WTC11 (cell line): Measurements from ENCODE around the gene TP63. TPM values are rescaled to one million over a fixed set of nuclear protein-coding genes. Genes with fewer than 3 reads are reported as not detected.

Experiments
- ATAC-seq: fragments of 200-7000 bp; cut with Tn5 transposase; 2 replicates; pipeline ENCODE4 v1.10.0; 2021; ENCODE audit warnings: mild to moderate bottlenecking, moderate library complexity
- CTCF ChIA-PET: fragments of 300-600 bp; sonication (Branson Sonifier 250); formaldehyde crosslinking; loops from one replicate; lab custom pipeline; 2021; ENCODE audit warnings: antibody characterized with exemption; lab: Charles Lee
- POLR2A ChIA-PET: fragments of 350-600 bp; sonication (Branson Sonifier 250); formaldehyde crosslinking; loops from one replicate; lab custom pipeline; 2021; ENCODE audit warnings: antibody characterized with exemption; lab: Charles Lee
- DNase-seq: peaks from one replicate; pipeline ENCODE4 v3.0.0; 2021; ENCODE audit warnings: low spot score
- H3K27ac Mint-ChIP-seq: 2 replicates; pipeline ENCODE4 v1.8.0; 2021; ENCODE audit warnings: mixed read lengths
- H3K27me3 Mint-ChIP-seq: 2 replicates; pipeline ENCODE4 v1.8.0; 2021; ENCODE audit warnings: low read depth, mild to moderate bottlenecking, moderate library complexity, mixed read lengths
- H3K36me3 Mint-ChIP-seq: 2 replicates; pipeline ENCODE4 v1.8.0; 2021; ENCODE audit warnings: mixed read lengths
- H3K4me1 Mint-ChIP-seq: 2 replicates; pipeline ENCODE4 v1.8.0; 2022; ENCODE audit warnings: mixed read lengths
- H3K4me3 Mint-ChIP-seq: 2 replicates; pipeline ENCODE4 v1.8.0; 2021; ENCODE audit warnings: mild to moderate bottlenecking, moderate library complexity, mixed read lengths
- H3K9me3 Mint-ChIP-seq: 2 replicates; pipeline ENCODE4 v1.8.0; 2021; ENCODE audit warnings: mixed read lengths
- CREM ChIP-seq: sonication (generic); formaldehyde crosslinking; IDR thresholded peaks from 2 replicates; pipeline ENCODE4 v1.8.1; 2022; ENCODE audit warnings: mild to moderate bottlenecking, missing genetic modification reagents, moderate library complexity
- GABPB1 ChIP-seq: sonication (generic); formaldehyde crosslinking; IDR thresholded peaks from 2 replicates; pipeline ENCODE4 v1.8.1; 2023; ENCODE audit warnings: mild to moderate bottlenecking, missing genetic modification reagents
- GTF2I ChIP-seq: fragments of 250-450 bp; sonication (Bioruptor Pico); conservative IDR thresholded peaks from 2 replicates; pipeline ENCODE4 v1.4.0; 2021; ENCODE audit warnings: mild to moderate bottlenecking
- KAT7 ChIP-seq: sonication (generic); formaldehyde crosslinking; IDR thresholded peaks from 2 replicates; pipeline ENCODE4 v1.8.1; 2023; ENCODE audit warnings: missing genetic modification reagents, mild to moderate bottlenecking, borderline replicate concordance
- MYBL2 ChIP-seq: sonication (generic); formaldehyde crosslinking; IDR thresholded peaks from 2 replicates; pipeline ENCODE4 v1.8.1; 2023; ENCODE audit warnings: mild to moderate bottlenecking, moderate library complexity, missing genetic modification reagents
- SOX15 ChIP-seq: fragments of 250-450 bp; sonication (Bioruptor Pico); IDR thresholded peaks from 2 replicates; pipeline ENCODE4 v1.9.0; 2021; ENCODE audit warnings: mild to moderate bottlenecking
- ZBTB21 ChIP-seq: sonication (generic); formaldehyde crosslinking; IDR thresholded peaks from 2 replicates; pipeline ENCODE4 v1.8.1; 2023; ENCODE audit warnings: mild to moderate bottlenecking, missing genetic modification reagents, borderline replicate concordance
- ZNF219 ChIP-seq: sonication (generic); formaldehyde crosslinking; IDR thresholded peaks from 2 replicates; pipeline ENCODE4 v1.8.0; 2023; ENCODE audit warnings: missing genetic modification reagents, mild to moderate bottlenecking, borderline replicate concordance
- ZNF423 ChIP-seq: fragments of 250-450 bp; sonication (Bioruptor Pico); IDR thresholded peaks from 2 replicates; pipeline ENCODE4 v2.1.2; 2022; ENCODE audit warnings: mild to moderate bottlenecking, moderate library complexity
- total RNA-seq: library from RNA; stranded (reverse); gene quantifications from 3 replicates; pipeline ENCODE4 v1.2.3, GENCODE V29; 2021
- TF ChIP-seq, protein P1 (sequence below): sonication (generic); formaldehyde crosslinking; IDR thresholded peaks from 2 replicates; pipeline ENCODE4 v1.8.1; 2023; ENCODE audit warnings: mild to moderate bottlenecking, moderate library complexity, missing genetic modification reagents
- TF ChIP-seq, protein P2 (sequence below): sonication (generic); formaldehyde crosslinking; IDR thresholded peaks from 2 replicates; pipeline ENCODE4 v1.8.0; 2022; ENCODE audit warnings: mild to moderate bottlenecking, missing genetic modification reagents
- TF ChIP-seq, protein P3 (sequence below): sonication (generic); formaldehyde crosslinking; conservative IDR thresholded peaks from 2 replicates; pipeline ENCODE4 v1.8.1; 2022; ENCODE audit warnings: mild to moderate bottlenecking, missing genetic modification reagents
- TF ChIP-seq, protein P4 (sequence below): fragments of 250-450 bp; sonication (Bioruptor Pico); IDR thresholded peaks from 2 replicates; pipeline ENCODE4 v1.9.0; 2021; ENCODE audit warnings: mild to moderate bottlenecking
- TF ChIP-seq, protein P5 (sequence below): sonication (generic); formaldehyde crosslinking; IDR thresholded peaks from 2 replicates; pipeline ENCODE4 v1.8.1; 2022; ENCODE audit warnings: low read depth, missing genetic modification reagents, borderline replicate concordance

The TP63 gene
- total RNA-seq, 1 experiment from 2014 or later, result 0.09 TPM

DNA sequence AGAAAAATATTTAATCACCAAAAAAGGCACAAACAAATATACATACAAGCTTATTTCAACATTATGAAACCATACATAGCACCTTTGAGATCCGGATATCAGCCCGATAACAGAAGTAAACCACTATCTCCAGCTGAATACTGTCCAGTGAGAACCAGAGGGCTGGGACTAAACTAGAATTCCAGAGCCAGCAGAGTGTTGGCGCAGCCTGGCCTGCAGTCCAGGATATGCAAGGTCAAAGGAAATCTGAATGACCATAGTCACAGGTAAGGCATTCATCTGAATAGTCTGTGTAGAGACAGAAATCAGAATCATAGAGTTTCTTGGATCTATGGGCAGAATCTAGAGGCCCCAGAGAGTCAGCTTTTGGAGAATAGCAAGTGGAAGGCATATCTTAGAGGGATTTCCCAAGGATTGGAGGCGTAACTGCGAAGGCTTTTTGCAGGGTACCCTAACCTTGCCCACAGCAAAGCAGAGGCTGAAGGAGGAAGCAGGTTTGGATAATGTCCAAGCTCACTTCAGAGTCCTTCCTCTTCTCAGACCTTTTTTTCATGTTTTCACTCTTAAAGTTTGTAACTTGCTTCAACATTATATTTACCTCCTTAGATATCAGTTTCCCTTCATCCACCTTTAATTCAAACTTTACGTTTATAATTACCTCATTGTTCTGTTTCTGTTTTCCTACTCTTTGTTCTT lies 32.5 kb upstream of the TP63 start (continued):
- no peak for TF ChIP-seq ZNF423 (CRISPR knock-in tag)
- no peak for TF ChIP-seq CREM (CRISPR knock-in tag)
- no peak for TF ChIP-seq GTF2I (CRISPR knock-in tag)
- no peak for TF ChIP-seq KAT7 (CRISPR knock-in tag)
- TF ChIP-seq MYBL2 (CRISPR knock-in tag), result no peak

DNA sequence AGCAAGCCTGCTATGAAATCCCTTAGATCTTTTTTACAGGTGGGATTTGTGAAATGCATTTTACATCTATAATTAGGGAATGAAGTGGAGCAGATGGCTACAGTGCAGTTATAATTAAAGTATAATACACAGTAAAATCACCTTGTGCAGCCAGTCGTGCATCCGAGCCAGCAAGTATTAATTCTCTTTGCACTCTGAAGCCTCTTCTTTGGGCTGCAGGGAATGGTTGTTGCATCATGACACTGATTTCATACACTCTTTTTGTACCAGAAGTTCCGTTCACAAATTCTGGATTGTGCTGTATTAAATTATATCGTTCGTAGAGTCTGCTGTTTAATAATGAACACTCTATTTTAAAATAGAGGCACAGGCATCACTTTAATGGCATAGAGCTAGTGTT lies 28.7 kb upstream of the TP63 start:
- TF ChIP-seq, protein P1, sequence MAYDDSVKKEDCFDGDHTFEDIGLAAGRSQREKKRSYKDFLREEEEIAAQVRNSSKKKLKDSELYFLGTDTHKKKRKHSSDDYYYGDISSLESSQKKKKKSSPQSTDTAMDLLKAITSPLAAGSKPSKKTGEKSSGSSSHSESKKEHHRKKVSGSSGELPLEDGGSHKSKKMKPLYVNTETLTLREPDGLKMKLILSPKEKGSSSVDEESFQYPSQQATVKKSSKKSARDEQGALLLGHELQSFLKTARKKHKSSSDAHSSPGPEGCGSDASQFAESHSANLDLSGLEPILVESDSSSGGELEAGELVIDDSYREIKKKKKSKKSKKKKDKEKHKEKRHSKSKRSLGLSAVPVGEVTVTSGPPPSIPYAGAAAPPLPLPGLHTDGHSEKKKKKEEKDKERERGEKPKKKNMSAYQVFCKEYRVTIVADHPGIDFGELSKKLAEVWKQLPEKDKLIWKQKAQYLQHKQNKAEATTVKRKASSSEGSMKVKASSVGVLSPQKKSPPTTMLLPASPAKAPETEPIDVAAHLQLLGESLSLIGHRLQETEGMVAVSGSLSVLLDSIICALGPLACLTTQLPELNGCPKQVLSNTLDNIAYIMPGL (CRISPR knock-in tag), result no peak
- TF ChIP-seq, protein P2, sequence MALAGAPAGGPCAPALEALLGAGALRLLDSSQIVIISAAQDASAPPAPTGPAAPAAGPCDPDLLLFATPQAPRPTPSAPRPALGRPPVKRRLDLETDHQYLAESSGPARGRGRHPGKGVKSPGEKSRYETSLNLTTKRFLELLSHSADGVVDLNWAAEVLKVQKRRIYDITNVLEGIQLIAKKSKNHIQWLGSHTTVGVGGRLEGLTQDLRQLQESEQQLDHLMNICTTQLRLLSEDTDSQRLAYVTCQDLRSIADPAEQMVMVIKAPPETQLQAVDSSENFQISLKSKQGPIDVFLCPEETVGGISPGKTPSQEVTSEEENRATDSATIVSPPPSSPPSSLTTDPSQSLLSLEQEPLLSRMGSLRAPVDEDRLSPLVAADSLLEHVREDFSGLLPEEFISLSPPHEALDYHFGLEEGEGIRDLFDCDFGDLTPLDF, result no peak
- TF ChIP-seq ZBTB21, result no peak
- TF ChIP-seq, protein P3, sequence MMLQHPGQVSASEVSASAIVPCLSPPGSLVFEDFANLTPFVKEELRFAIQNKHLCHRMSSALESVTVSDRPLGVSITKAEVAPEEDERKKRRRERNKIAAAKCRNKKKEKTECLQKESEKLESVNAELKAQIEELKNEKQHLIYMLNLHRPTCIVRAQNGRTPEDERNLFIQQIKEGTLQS, result no peak
- TF ChIP-seq ZNF219 (CRISPR knock-in tag), result no peak
- TF ChIP-seq, protein P4, sequence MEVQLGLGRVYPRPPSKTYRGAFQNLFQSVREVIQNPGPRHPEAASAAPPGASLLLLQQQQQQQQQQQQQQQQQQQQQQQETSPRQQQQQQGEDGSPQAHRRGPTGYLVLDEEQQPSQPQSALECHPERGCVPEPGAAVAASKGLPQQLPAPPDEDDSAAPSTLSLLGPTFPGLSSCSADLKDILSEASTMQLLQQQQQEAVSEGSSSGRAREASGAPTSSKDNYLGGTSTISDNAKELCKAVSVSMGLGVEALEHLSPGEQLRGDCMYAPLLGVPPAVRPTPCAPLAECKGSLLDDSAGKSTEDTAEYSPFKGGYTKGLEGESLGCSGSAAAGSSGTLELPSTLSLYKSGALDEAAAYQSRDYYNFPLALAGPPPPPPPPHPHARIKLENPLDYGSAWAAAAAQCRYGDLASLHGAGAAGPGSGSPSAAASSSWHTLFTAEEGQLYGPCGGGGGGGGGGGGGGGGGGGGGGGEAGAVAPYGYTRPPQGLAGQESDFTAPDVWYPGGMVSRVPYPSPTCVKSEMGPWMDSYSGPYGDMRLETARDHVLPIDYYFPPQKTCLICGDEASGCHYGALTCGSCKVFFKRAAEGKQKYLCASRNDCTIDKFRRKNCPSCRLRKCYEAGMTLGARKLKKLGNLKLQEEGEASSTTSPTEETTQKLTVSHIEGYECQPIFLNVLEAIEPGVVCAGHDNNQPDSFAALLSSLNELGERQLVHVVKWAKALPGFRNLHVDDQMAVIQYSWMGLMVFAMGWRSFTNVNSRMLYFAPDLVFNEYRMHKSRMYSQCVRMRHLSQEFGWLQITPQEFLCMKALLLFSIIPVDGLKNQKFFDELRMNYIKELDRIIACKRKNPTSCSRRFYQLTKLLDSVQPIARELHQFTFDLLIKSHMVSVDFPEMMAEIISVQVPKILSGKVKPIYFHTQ (CRISPR knock-in tag), result no peak
- no peak for TF ChIP-seq GABPB1 (CRISPR knock-in tag)
- TF ChIP-seq, protein P5, sequence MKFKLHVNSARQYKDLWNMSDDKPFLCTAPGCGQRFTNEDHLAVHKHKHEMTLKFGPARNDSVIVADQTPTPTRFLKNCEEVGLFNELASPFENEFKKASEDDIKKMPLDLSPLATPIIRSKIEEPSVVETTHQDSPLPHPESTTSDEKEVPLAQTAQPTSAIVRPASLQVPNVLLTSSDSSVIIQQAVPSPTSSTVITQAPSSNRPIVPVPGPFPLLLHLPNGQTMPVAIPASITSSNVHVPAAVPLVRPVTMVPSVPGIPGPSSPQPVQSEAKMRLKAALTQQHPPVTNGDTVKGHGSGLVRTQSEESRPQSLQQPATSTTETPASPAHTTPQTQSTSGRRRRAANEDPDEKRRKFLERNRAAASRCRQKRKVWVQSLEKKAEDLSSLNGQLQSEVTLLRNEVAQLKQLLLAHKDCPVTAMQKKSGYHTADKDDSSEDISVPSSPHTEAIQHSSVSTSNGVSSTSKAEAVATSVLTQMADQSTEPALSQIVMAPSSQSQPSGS (CRISPR knock-in tag), result no peak
- no peak for TF ChIP-seq SOX15
- no peak overlapping the region for H3K27ac Mint-ChIP-seq
- no peaks in the 10 kb centered on the region for H3K36me3 Mint-ChIP-seq
- peaks cover 9% of the 10 kb centered on the region for H3K9me3 Mint-ChIP-seq
- ATAC-seq (no peak), DNase-seq (no peak)
- H3K4me3 Mint-ChIP-seq, result no peak overlapping the region
- POLR2A ChIA-PET, result no interaction called here
- H3K4me1 Mint-ChIP-seq, result no peaks in the 10 kb centered on the region
- CTCF ChIA-PET, result no interaction called here
- H3K27me3 Mint-ChIP-seq, result no peaks in the 10 kb centered on the region

DNA sequence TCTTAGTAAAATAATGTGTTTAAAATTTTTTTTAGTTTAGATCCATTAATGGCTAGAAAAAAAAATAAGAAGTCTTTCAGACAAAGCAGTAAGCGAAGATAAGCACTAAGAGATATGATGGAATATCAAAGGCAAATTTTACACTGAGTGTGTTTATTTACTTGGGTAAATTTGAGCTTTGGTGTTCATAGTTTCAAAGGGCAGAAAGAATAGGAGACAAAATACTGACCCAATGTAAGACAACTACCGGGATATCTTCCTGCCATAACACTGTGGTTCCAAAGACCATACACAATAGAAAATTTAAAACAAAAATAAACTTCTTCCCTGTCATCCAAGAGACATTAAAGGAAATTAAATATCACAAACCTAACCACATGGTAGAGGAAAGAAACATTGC lies 25.5 kb upstream of the TP63 start:
- Mint-ChIP-seq H3K9me3 (peaks cover 26% of the 10 kb centered on the region), H3K4me3 (no peak overlapping the region), H3K27ac (no peak overlapping the region), H3K4me1 (no peaks in the 10 kb centered on the region), H3K36me3 (peaks cover 5% of the 10 kb centered on the region; the same call in 1 of the 2 replicates), H3K27me3 (no peaks in the 10 kb centered on the region)
- DNase-seq (no peak), ATAC-seq (no peak)
- ChIA-PET CTCF (no interaction called here), POLR2A (no interaction called here)
- TF ChIP-seq, protein P2, result no peak
